NCI-H2227 treated with DMSO at 0.1 percent for 48 hours (cell line): Measurements from ENCODE around the gene NUDT16.

ENCODE experiments used
- DNase-seq: peaks from one replicate; lab custom pipeline; 2025; lab: John Stamatoyannopoulos, UW

Gene NUDT16

DNA sequence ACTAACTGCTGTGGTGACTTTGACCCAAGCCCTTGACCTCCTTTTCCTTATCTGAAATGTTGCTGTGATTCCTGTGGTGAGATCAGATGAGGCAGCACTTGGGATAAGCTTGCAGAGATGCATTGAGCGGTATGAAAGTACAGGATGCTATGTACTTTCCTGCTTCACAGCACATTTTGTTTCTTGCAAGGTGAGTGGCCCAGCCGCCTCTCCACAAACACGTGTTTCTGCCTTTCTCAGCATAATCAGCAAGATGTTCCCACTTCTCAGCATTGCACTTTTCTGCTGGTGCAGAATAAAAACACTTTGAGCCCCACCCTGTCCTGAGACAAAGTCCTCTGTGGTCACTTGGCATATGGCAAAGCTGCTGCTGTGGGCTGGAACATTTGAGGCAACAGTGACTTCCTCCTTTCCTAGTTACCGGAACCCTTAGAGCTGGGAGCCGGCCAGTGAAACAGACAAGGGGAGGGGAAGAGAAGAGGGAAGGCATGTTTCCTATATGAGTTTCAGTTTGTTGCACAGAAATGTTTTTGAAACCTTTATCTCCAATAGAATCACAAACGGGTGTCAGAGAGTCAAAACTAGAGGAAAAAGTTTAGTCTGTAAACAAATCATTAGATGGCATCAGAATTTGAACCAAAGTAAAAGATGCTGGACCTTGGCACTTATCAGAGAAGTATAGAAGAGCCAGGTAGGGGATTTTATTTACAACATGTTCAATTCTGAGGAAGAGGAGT is 5.0 kb downstream of the NUDT16 start:
- DNase-seq, result no peak

DNA sequence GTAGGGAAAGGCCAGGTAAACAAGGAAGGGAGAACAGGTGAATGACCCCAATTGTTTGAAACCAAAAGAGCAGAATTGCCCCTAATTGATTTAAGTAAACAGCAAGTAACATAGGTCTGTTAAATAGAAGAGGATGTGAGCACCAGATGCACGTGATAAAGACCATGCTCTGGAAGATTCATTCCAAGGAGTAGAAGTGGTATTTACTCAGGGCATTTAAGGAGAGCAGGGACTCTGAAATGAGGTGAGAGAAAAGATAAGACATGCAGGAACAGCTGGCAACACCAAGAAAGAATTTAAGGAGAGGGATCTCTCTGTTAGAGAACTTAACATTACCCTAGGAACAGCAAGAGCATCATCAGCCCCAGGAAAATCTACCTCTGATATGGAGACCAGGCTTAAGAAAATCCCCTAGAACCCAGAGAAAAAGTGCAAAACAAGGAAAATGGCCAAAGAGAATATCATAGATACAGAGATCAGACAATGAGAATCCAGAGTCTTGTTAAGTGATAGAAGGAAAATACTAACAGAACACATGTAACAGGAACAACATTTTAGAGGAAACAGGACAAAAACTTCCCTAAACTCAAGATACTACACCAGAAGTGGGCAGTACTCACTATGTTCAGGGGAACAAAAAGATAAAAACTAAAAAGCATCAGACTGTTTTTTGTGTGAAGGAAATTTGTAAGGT is 6.4 kb downstream of the NUDT16 start:
- DNase-seq, result no peak

DNA sequence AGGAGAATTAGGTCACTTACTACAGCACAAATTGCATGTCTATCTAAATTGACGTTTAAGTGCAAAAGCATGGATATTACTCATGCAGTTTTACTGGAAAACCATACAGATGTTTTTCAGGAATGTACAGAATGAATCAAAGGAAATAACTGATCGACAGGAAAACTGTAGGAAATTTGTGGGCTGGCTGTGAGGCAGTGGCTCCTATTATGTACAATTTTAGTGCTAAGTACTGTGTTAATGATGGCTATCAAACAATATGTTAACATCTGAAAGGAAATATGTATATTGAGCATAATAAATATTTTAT is 6.9 kb downstream of the NUDT16 start:
- no peak for DNase-seq

DNA sequence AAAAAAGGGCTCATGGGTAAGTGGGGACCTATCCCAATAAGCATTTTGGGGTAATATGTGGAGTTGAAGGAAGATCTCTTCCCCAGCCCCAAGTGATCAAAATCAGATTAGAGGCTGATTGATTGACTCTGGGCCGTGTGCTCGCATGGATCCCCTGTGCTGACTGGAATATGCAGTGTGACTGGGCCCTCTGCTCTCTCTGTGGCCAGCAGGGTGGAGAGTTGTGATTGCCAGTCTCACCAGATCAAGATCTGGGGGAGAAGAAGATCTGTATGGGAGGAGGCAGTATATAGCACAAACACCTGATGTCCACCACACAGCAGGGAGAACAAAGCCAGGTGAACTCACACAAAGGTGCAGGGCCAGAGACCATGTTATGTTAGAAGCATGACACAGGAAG is 8.8 kb downstream of the NUDT16 start:
- DNase-seq, result no peak

DNA sequence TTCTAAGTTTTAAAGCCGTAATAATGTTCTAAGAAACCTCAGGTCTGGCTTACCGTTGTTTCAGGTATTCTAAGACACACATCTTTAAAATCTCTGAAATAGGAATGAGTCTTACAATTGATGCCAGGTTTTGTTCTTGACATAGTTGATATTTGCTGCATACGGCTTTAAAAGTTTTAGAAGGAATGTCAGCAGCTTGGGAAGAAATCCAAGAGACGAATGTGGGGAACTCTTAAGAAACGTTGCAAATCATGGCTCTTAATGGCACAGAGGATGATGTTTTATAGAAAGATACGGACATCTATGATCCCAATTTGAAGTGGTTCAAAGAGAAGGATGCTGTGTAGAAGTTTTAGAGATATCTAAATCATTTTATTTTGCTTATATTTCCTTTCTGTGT is 11.5 kb downstream of the NUDT16 start:
- DNase-seq, result no peak

DNA sequence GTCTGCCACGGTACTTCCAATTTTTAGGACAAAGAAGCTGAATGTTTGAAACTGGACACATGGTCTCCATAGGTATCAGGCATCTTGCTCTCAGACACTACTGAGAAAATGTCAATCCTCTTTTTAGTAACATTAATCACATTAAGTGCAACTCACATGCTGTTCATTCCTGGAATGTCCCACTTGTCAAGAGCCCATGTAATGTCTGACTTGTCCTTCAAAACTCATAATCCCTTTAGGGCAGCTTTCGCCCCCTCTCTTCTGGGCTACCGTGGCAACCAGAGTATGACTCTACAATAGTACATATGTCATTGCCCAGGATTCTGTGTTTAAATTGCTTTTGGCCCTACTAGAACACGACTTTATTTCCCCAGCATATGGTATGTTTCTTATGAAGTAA is 12.3 kb downstream of the NUDT16 start:
- DNase-seq, result no peak

DNA sequence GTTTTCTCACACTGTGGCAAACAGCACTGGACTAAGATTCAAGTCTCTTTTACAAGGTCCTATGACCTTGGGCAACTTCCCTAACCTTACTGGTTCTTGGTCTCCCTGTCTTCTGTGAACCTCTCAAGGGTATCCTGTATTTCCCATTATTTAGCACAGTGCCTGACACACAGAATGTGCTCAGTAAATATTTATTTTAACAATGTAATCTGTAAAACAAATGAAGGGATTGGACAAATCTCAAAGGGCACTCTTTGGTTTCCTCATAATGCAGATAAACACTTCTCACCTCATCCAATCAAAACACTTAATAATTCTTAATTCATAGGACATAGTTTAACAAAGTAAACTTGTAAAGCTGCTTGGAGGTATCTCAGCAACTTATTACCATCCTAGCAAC is 12.8 kb downstream of the NUDT16 start:
- DNase-seq, result no peak

DNA sequence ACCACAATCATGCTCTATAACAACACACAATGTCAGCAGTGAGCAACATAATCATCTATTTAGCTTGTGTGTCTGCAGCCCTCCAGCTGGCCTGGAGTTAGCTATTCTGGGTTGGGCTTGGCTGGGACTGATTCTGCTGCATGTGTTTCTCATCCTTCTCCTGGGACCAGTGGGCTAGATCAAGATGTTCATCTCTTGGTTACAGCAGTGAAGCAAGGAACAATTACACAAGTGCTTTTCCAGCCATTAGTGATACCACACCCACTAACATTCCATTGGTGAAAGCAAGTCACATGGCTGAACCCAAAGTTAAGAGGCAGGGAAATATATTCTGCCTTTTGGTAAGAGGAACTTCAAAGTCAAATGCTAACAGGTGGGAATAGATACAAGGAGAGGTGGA is 14.6 kb downstream of the NUDT16 start:
- DNase-seq, result no peak

DNA sequence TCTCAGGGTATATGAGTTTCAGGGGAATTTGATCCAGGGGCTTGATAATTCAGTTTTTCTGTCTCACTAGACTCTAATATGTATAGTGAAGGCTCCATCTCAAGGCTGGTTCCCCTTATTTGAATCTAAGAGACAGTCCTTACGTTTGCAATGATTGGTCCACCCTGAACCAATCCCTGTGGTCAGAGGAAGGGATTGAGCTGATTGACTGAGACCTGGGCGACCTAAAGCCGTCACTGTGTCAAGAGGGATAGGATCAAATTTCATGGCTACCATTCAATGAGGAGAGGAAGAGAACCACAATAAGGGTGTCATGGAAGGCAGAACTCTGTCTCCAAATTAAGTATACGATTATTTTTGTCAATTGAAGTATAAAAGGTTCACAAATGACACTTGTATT is 16.3 kb downstream of the NUDT16 start:
- DNase-seq, result no peak

DNA sequence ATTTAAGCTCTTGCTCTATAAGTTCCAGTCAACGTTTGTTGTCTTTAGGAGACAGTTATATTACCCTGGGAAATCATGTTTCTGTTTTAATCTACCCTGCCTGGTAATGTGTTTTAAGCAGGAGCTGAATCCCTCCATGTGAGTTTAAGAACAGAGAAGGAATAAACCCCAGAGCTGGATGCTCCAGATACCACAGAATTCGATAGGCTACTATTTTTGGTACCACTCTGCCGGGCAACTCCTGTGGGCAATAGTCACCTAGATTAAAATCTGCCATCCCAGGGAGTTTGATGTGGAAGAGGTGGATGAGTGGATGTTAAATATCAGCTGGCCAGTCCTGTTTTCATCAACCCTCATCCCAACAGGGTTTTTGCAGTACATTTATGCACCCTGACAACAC is 20.4 kb downstream of the NUDT16 start:
- no peak for DNase-seq

DNA sequence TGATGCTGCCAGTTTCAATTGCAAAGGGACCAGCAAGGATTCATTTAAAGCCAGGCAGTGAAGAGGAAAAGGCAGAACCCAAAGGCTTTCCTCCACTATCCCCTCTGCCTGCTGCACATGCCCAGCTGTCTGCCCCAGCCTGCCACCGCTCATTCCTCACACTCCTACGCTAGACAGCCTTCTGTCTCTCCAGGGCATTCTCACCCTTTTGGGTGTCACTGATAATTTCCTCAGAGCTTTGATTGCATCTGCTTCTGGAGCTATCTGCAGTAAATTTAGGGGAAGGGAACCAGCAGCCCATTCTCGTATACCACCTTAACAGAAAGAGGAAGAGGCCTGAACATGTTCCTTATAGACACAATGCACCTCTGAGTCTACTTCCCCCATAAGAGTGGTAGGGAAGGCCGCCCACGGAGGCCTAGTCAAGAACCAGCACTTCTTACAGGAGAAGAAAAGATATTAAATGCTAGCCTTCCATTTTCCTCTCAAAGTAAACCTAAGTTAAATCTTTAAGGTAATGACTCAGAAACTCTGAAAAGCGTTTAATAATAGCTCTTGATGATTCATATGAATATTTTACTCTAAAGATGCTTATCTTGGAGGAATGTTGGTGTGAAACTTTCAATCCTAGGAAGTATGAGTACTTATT is 20.9 kb downstream of the NUDT16 start:
- no peak for DNase-seq

DNA sequence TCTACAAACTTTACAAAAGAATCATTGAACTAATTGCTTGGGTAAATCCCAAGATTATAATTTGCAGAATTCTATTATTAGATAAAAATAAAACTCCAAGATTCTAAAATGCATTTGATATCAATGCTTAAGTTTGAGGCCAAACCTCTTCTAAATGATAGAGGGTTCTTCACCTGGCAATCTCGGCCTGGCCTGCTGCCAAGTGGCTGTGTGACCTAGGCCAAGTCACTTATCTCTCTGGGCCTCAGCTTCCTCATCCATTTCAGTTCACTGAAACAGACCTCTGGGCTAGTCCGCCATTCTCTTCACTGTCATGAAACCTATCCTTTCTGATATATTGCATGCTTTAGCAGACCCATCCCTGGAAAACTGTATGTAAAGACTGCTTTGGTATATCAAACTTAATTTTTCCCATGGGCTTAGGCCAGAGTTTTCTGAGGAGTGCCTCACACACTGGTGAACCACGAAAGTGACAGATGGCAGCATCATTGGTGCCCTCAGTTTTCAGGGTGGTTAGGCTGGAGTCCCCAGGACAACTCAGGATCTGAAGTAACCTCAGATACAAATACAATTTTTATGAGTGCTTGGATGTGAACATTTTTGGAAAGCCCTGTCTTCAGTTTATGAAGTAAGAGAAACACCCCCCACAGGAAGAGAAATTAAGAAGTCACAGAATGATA is 21.8 kb downstream of the NUDT16 start:
- no peak for DNase-seq

DNA sequence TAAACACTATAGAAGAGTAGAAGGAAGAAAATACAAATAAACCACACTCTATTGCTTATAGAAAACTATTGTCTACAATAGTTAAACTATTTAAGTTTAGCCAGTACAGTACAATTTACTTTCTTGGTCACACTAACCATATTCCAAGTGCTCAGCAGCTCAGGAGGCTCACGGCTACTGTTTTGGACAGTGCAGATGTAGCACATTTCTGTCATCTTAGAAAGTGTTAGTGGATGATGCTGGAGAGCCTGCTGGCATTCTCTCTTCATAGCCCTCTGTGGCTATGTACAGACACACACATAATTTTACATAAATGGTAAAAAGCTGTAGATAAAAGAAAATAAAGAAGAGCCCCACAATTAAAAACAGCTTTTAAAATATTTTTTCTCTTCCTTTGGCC is 23.8 kb downstream of the NUDT16 start:
- DNase-seq, result no peak

DNA sequence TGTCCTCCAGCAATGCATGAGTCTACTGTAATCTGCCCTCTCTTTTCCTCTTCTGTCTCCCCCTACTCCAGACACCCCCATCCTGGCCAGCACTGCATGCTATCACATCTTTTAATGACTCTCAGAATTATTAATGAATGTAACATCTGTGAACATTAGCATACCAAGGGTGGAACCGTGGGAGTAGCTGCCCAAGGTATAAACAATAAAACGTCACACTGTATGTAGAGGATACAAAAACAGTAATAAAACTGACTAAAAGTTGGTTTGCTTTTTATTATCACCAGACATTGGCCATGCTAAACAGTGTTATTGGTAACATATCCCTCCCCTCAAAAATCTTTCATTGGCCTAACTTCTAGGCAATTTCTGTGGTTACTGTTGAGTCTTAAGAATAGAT is 24.7 kb downstream of the NUDT16 start:
- no peak for DNase-seq

DNA sequence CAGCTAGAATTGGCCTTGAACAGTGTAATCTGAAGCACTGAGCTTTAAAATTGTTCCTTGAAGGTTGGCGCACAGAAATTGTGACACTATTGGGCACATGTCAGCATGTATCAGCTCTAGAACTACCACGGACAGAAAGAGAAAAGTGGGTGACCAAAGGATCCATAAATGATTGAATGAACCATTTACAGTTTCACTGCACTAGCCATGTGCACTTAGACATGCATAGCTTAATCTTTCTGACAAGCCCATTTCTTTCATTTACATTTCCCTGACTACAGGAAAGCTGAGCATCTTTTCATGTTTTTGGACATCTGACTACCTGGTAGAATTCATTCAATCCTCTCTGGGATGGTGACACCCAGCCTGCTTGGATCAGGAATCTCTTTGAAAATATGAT is 36.2 kb downstream of the NUDT16 start:
- DNase-seq, result no peak

DNA sequence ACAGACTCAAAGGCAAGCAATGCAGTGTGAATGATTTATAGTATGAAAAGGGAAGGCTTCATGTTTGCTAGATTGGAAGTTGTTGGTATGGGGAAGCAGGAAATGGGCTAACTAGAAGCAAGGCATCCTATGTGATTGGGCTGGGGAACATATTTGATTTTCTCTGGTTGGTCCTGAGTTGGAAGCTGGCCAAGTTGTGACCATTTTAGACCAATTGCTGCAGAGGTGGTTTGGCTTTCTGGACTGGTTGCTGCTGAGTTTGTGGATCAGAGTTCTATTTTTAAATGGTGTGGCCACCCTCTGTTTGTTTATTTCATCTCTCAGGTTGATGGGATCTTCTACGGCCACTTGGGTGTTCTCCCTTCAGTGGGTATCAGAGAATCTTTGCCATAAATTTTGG is 39.7 kb downstream of the NUDT16 start:
- DNase-seq, result no peak

DNA sequence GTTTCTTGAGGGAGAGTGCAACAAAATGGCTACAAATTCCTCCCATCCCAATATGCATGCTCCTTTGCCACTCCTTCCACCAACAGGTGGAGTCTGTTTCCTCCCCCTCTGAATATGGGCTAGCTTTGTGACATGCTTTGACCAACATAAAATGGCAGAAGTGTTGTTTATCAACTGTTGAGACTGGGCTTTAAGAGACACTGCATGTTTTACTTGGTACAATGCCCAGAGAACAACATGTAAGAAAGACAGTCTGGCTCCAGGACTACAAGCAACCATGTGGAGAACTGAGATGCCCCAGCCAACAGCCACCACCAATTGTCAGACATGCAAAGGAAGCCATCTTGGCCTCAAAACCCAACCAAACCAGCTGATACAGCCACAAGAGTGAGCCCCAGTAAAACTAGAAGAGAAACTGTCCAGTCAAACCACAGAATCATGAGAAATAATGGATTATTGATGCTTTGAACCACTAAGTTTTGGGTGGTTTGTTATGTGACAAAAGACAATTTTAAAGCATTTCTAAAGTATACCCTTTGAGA is 40.5 kb downstream of the NUDT16 start:
- DNase-seq, result no peak

DNA sequence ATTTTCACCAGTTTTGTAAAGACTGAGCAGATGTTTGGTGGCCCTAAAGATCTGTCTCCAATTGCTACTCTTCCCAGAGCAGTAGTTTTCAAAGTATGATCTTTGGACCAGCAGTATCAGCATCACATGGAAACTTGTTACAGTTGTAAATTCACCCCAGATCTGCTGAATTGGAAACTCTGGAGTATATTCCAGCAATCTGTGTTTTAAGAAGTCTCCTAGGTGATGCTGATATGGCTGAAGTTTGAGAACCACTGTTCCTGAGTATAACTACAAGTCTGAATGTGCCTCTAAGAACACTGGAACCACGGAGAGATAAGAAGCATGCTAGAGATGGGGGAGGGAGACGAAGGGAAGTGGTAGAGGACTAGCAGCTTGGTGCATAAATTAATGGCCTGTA is 45.7 kb downstream of the NUDT16 start:
- no peak for DNase-seq

DNA sequence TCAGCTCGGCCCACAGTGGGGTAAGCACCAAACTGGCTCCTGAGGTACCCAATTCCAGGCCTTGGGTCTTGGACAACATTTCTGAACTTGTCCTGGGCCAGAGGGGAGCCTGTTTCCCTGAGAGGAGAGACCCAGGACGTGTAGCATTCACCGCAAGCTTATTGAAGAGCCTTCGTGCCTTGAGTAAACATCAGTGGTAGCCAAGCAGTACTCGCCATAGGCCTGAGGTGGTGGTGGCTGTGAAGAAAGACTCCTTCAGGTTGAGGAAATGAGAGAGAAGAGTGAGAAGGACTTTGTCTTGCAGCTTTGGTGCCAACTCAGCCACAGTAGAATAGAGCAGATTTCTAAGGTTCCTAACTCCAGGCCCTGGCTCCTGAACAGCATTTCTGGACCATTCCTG is 50.2 kb downstream of the NUDT16 start:
- DNase-seq, result no peak

DNA sequence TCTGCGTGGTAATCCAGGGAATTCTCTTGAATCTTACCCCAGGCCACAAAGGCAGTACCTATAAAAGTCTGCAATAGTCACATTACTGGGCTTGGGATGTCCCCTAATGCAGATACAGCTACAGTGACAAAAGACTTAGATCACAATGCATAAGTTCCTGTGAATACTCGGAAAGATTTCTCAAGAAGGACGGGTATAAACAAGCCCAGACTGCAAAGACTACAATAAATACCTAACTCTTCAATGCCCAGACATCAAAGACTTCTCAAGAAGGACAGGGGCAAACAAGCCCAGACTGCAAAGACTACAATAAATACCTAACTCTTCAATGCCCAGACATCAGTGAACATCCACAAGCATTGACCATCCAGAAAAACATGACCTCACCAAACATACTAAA is 50.9 kb downstream of the NUDT16 start:
- no peak for DNase-seq

DNA sequence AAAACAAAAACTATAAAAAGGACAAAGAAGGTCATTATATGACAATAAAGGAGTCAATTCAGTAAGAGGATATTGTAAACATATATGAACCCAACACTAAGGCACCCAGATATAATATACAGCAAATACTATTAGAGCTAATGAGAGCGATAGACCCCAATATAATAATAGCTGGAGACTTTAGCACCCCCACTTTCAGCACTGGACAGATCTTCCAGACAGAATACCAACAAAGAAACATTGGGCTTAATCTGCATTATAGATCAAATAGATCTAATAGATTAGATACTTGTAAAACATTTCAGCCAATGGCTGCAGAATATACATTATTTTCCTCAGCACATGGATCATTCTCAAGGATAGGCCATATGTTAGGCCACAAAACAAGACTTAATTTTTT is 53.4 kb downstream of the NUDT16 start:
- DNase-seq, result no peak
